ENCODE results near the gene RBL2.
A peak's percentile ranks its signal among the peaks of the same experiment; 100 is the strongest.

Gene RBL2

GRCh38 chr16:53503270-53503923 lies 69.1 kb downstream of the RBL2 start:
- DNase-seq (ENCODE audit: extremely low read depth, low read depth), result peak; percentile 100
- H3K4me3 ChIP-seq (replicated peaks; ENCODE audit: low read depth, low read length), result peak overlapping the region; percentile 68
- no peak for TF ChIP-seq CTCF (IDR thresholded peaks at IDR 0.05; ENCODE audit: low read depth, low read length, missing control alignments)

GRCh38 chr16:53503991-53504663 lies 69.9 kb downstream of the RBL2 start:
- no peak for DNase-seq (ENCODE audit: extremely low read depth, low read depth)
- peak overlapping the region; percentile 52 for H3K4me3 ChIP-seq (replicated peaks; ENCODE audit: low read depth, low read length)
- no peak for TF ChIP-seq CTCF (IDR thresholded peaks at IDR 0.05; ENCODE audit: low read depth, low read length, missing control alignments)

GRCh38 chr16:53504665-53505064 lies 70.4 kb downstream of the RBL2 start:
- H3K4me3 ChIP-seq (replicated peaks; ENCODE audit: low read depth, low read length), result no peak overlapping the region
- TF ChIP-seq CTCF (IDR thresholded peaks at IDR 0.05; ENCODE audit: low read depth, low read length, missing control alignments), result no peak
- no peak for DNase-seq (ENCODE audit: extremely low read depth, low read depth)

GRCh38 chr16:53506254-53506653 lies 72.0 kb downstream of the RBL2 start:
- DNase-seq (ENCODE audit: extremely low read depth, low read depth), result no peak
- H3K4me3 ChIP-seq (replicated peaks; ENCODE audit: low read depth, low read length), result no peak overlapping the region
- no peak for TF ChIP-seq CTCF (IDR thresholded peaks at IDR 0.05; ENCODE audit: low read depth, low read length, missing control alignments)

- TF ChIP-seq CTCF (IDR thresholded peaks at IDR 0.05; ENCODE audit: low read depth, low read length, missing control alignments), result no peak
- no peak for DNase-seq (ENCODE audit: extremely low read depth, low read depth)
- H3K4me3 ChIP-seq (replicated peaks; ENCODE audit: low read depth, low read length), result no peak overlapping the region
Measured at GRCh38 chr16:53507464-53508179, 73.4 kb downstream of the RBL2 start.

- H3K4me3 ChIP-seq (replicated peaks; ENCODE audit: low read depth, low read length), result no peak overlapping the region
- peak; percentile 93 for TF ChIP-seq CTCF (IDR thresholded peaks at IDR 0.05; ENCODE audit: low read depth, low read length, missing control alignments)
- DNase-seq (ENCODE audit: extremely low read depth, low read depth), result peak; percentile 38
Measured at GRCh38 chr16:53509906-53510703, 75.8 kb downstream of the RBL2 start.
